GM12874 (cell line): ENCODE results near the gene PEMT.

Experiments
- TF ChIP-seq, protein P1 (sequence below): IDR thresholded peaks from 2 replicates; pipeline ENCODE4 v1.5.1; 2011; ENCODE audit warnings: low read depth, mild to moderate bottlenecking, control low read depth, low read length, moderate library complexity; ENCODE audit not compliant: insufficient read depth

Gene PEMT

DNA sequence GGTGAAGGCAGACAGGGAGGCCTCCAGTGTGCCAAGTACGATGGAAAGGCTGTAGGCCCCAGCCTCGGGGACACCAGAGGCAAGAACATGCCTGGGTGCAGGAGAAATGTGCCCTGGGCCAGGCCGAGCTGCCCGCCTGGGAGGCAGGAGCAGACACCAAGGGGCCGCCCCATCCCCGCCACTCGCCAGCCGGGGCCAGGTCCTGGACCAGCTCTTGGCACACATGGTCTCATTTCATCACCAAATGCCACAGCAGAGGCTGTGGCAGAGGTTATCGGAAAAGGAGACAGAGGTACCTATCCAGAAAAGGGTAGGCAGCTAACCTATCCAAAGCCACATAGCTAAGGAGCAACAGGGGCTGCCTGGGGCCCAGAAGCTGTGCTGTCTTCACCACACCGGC lies 31.3 kb downstream of the PEMT start:
- TF ChIP-seq, protein P1, sequence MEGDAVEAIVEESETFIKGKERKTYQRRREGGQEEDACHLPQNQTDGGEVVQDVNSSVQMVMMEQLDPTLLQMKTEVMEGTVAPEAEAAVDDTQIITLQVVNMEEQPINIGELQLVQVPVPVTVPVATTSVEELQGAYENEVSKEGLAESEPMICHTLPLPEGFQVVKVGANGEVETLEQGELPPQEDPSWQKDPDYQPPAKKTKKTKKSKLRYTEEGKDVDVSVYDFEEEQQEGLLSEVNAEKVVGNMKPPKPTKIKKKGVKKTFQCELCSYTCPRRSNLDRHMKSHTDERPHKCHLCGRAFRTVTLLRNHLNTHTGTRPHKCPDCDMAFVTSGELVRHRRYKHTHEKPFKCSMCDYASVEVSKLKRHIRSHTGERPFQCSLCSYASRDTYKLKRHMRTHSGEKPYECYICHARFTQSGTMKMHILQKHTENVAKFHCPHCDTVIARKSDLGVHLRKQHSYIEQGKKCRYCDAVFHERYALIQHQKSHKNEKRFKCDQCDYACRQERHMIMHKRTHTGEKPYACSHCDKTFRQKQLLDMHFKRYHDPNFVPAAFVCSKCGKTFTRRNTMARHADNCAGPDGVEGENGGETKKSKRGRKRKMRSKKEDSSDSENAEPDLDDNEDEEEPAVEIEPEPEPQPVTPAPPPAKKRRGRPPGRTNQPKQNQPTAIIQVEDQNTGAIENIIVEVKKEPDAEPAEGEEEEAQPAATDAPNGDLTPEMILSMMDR: no peak

DNA sequence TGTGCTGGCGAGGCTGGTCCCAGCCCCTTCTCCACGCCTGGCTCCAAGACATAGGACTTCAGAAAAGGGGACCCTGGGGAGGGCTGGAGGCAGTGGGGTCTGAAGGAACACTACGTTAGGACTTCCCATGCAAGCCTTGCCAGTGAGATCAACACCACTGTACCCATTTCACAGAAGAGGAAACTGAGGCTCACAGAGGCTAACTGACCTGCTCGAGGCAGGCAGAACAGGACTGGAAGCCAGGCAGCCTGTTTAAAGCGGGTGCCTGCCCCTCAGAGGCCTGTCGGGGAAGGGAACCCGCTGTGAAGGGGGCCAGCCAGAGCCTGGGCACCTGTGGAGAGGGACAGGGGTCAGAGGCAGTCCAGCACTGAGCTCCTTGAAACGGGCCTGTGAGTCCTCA lies 32.3 kb downstream of the PEMT start:
- TF ChIP-seq, protein P1: no peak

DNA sequence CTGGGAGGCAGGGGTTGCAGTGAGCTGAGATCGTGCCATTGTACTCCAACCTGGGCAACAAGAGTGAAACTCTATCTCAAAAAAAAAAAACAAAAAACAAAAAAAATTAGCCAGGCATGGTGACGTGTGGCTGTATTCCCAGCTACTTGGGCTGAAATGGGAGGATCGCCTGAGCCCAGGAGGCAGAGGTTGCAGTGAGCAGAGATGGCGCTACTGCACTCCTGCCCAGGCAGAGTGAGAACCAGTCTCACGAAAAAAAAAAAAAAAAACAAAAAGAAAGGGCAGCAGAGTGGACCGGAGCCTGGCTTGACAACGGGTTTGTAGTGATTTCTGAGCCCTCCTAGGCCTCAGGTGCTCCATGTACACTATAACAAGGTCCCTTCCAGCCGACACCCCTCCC lies 33.1 kb downstream of the PEMT start:
- TF ChIP-seq, protein P1: no peak

DNA sequence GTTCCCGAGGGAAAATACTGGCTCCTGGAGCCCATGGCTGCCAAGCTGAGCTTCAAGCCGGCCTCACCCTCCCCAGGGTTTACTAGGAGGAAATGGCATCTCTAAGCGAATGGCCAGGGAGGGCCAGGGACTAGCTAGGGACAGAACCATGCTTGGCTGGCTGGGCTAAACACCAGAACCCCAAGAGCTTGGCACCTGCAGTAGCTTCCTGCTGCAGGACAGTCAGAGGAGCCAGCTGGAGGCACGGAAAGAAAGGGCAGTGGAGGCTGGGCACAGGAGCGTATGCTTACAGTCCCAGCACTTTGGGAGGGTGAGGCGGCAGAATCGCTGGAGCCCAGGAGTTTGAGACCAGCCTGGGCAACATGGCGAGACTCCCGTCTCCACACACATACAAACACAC lies 33.7 kb downstream of the PEMT start:
- TF ChIP-seq, protein P1: no peak

DNA sequence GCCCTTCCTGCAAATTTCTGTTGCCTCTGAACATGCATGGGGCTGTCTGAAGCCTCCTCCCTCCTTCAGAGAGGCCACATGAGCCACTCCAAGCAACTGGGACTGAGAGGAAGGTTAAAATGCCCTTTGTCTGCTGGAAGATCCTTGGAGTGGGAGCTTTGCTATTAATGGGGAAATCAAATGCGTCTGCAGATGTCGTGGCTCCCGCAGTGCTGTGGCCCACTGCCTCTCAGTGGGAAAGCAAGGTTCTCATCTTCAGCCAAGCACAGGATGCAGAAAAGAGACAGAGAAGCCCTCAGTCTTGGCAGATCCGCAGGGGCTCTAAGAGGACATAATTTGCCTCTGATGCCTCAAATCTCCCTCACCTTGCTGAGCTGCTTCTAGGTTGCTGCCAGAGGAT lies 34.8 kb downstream of the PEMT start:
- TF ChIP-seq, protein P1: no peak

DNA sequence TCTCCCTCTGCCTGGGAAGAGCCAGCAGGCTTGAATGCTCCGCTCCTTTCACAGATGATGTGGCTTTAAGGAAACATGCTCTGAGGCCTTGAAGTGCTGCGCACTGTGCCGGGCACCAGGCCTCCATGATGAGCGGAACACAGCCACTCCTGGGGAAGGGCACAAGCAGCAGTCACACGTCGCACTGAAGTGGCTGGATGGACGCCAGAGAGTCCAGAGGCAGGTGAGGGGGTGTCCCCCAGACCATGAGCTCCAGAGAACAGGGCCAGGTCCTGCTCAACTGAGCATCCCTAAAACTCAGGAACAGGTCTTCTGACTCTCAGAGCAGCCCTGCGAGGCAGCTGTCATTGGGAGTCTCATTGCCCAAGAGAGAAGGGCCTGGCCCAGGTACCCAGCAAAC lies 35.6 kb downstream of the PEMT start:
- TF ChIP-seq, protein P1: no peak

DNA sequence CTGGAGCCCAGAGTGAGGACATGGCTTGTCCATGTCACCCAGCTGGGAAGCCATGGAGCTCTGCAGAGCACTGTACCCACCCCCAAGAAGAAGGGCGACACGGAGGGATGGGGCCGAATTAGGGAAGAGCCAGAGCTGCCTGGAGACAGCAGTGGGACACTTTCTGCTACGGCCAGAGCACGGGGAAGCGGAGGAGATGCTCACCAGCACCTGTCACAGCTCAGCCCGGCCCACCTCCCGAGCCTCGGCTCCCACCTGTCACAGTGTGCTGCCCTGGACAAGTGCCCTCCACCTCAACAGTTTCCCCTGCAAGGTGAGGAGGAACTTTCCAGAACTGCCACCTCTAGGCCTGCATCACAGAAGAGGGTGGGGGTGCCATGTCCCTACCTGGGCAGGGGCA lies 36.4 kb downstream of the PEMT start:
- TF ChIP-seq, protein P1: no peak

DNA sequence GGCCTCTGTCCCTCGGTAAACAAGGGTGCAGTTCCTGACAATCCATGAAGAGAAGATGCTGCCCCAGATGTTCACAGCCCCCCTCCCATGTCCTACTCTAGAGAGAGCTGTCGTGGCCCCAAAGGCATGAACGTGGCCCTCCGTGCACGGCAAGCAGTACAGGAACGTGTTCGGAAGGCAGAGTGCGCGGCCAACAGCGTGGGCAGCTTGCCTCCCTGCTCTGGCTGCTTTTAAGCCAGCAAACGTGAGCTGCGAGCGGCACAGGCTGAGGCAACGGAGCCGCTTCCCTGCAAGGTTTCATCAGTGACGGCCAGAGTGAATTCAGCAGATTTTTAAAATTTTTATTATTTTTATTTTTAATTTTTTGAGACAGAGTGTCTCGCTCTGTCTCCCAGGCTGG lies 37.2 kb downstream of the PEMT start:
- TF ChIP-seq, protein P1: no peak
